SU-DHL-6 (cell line): ENCODE data around the gene ITIH1.

Source experiments
- EZH2phosphoT487 ChIP-seq: fragments of 200-600 bp; sonication (generic), shearing (Covaris generic); conservative IDR thresholded peaks from 2 replicates; pipeline ENCODE4 v1.6.1; 2018; ENCODE audit warnings: mild to moderate bottlenecking, antibody characterized with exemption, low read length, moderate library complexity, mixed read lengths
- TF ChIP-seq, protein P1 (sequence below): fragments of 200-600 bp; sonication (generic); IDR thresholded peaks from one replicate; pipeline ENCODE4 v1.5.1; 2017; ENCODE audit warnings: antibody characterized with exemption, mild to moderate bottlenecking, low read length, moderate library complexity; ENCODE audit not compliant: insufficient read depth, poor library complexity, severe bottlenecking

DNA sequence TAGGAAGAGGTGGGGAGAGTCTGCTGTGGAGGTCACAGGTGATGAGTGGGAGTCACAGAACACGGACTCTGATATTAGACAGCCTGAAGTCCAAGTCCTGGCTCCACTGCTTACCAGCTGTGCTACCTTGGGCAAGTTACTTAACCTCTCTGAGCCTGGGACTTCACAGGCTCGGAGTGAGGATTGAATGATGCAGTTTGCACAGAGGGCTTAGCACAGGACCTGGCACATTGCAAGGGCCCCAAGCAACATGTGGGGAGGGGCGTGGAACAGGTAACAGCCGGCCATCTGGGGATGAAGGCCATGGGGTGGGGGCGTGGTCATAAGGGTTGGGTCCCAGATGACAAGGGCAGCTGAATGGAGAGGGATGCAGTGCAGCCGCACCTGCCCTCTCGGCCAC, 12.9 kb downstream of the ITIH1 start:
- TF ChIP-seq, protein P1, sequence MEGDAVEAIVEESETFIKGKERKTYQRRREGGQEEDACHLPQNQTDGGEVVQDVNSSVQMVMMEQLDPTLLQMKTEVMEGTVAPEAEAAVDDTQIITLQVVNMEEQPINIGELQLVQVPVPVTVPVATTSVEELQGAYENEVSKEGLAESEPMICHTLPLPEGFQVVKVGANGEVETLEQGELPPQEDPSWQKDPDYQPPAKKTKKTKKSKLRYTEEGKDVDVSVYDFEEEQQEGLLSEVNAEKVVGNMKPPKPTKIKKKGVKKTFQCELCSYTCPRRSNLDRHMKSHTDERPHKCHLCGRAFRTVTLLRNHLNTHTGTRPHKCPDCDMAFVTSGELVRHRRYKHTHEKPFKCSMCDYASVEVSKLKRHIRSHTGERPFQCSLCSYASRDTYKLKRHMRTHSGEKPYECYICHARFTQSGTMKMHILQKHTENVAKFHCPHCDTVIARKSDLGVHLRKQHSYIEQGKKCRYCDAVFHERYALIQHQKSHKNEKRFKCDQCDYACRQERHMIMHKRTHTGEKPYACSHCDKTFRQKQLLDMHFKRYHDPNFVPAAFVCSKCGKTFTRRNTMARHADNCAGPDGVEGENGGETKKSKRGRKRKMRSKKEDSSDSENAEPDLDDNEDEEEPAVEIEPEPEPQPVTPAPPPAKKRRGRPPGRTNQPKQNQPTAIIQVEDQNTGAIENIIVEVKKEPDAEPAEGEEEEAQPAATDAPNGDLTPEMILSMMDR, result no peak
- TF ChIP-seq EZH2phosphoT487, result no peak
